Tibial artery (tissue), 4 donors: Measurements from ENCODE around the gene ARHGEF7.

ENCODE experiments used
- DNase-seq, 2 donors: peaks; one replicate each; pipeline ENCODE4 v3.0.0-alpha.2; 2019
- H3K27ac ChIP-seq, 2 donors: fragments of 200-600 bp; sonication (generic) in 1 of 2; 1 replicate in 1 of 2; 2 replicates in 1 of 2; pipeline ENCODE4 v1.5.1; 2018 to 2019; ENCODE audit warnings: mild to moderate bottlenecking in 1 of 2
- H3K27me3 ChIP-seq, 2 donors: fragments of 200-600 bp; sonication (generic) in 1 of 2; one replicate each; pipeline versions ENCODE4 v1.5.1 to v1.6.0; 2016 to 2019
- H3K36me3 ChIP-seq, 3 donors: fragments of 200-600 bp; sonication (generic) in 2 of 3; one replicate each; pipeline ENCODE4 v1.5.1; 2016 to 2019; ENCODE audit warnings: mild to moderate bottlenecking in 2 of 3
- H3K4me1 ChIP-seq, 4 donors: fragments of 200-600 bp; sonication (generic) in 2 of 4; 1 replicate in 3 of 4; 2 replicates in 1 of 4; pipeline ENCODE4 v1.5.1; 2016 to 2019
- H3K4me3 ChIP-seq, 2 donors: fragments of 200-600 bp; sonication (generic) in 1 of 2; 1 replicate in 1 of 2; 2 replicates in 1 of 2; pipeline ENCODE4 v1.5.1; 2018 to 2019; ENCODE audit warnings: mild to moderate bottlenecking in 2 of 2
- H3K9me3 ChIP-seq, 3 donors: fragments of 200-600 bp; sonication (generic) in 1 of 3; one replicate each; pipeline ENCODE4 v1.5.1; 2016 to 2019
- intact Hi-C: fragments of 100-400 bp; cut with DNase I; formaldehyde crosslinking; loops from one replicate; pipeline ENCODE4 v1.15.0; 2023; ENCODE audit warnings: low total_unique reads
- TF ChIP-seq, protein P1 (sequence below), 2 experiments: fragments of 200-600 bp in 1 of 2; fragments of 450-650 bp in 1 of 2; IDR thresholded peaks; one replicate each; pipeline ENCODE4 v1.5.1; 2017 to 2019; ENCODE audit warnings: antibody characterized with exemption in 2 of 2, mild to moderate bottlenecking in 1 of 2, moderate library complexity in 1 of 2

ARHGEF7 gene

GRCh38 chr13:111212517-111212873 is 97.4 kb downstream of the ARHGEF7 start:
- DNase-seq = no peak
- no peak overlapping the region for H3K4me3 ChIP-seq
- H3K4me1 ChIP-seq = peaks cover 0 to 100% (median 66%) of the 10 kb centered on the region in 4 donors

GRCh38 chr13:111213964-111214726 is 99.0 kb downstream of the ARHGEF7 start:
- Histone ChIP-seq H3K36me3 (no peaks in the 10 kb centered on the region), H3K4me1 (peaks cover 0 to 100% (median 69%) of the 10 kb centered on the region in 4 donors), H3K4me3 (no peak overlapping the region), H3K27ac (peak overlapping the region; percentile 44 to 76), H3K27me3 (no peaks in the 10 kb centered on the region), H3K9me3 (no peaks in the 10 kb centered on the region)
- intact Hi-C loops = no loop called here
- DNase-seq = peak in 1 of 2 donors; percentile 34
- TF ChIP-seq, protein P1, sequence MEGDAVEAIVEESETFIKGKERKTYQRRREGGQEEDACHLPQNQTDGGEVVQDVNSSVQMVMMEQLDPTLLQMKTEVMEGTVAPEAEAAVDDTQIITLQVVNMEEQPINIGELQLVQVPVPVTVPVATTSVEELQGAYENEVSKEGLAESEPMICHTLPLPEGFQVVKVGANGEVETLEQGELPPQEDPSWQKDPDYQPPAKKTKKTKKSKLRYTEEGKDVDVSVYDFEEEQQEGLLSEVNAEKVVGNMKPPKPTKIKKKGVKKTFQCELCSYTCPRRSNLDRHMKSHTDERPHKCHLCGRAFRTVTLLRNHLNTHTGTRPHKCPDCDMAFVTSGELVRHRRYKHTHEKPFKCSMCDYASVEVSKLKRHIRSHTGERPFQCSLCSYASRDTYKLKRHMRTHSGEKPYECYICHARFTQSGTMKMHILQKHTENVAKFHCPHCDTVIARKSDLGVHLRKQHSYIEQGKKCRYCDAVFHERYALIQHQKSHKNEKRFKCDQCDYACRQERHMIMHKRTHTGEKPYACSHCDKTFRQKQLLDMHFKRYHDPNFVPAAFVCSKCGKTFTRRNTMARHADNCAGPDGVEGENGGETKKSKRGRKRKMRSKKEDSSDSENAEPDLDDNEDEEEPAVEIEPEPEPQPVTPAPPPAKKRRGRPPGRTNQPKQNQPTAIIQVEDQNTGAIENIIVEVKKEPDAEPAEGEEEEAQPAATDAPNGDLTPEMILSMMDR (IDR thresholded peaks at IDR 0.05) = no peak

More at GRCh38 chr13:111212517-111212873, 97.4 kb downstream of the ARHGEF7 start:
- TF ChIP-seq, protein P1 (IDR thresholded peaks at IDR 0.05) = no peak
- intact Hi-C loops = no loop called here
- H3K9me3 ChIP-seq = no peaks in the 10 kb centered on the region
- peak overlapping the region; percentile 44 to 76 for H3K27ac ChIP-seq
- no peaks in the 10 kb centered on the region for H3K36me3 ChIP-seq
- H3K27me3 ChIP-seq = no peaks in the 10 kb centered on the region

GRCh38 chr13:111215081-111216047 is 100.3 kb downstream of the ARHGEF7 start:
- intact Hi-C loops = loop anchor here (5.0 kb wide), 2 partner anchors 63 to 98 kb away; partner anchors contain the start of gene ARHGEF7
- no peaks in the 10 kb centered on the region for H3K36me3 ChIP-seq
- no peak for DNase-seq
- H3K9me3 ChIP-seq = no peaks in the 10 kb centered on the region
- TF ChIP-seq, protein P1 (IDR thresholded peaks at IDR 0.05) = no peak
- H3K4me3 ChIP-seq = no peak overlapping the region
- peak overlapping the region; percentile 73 to 76 for H3K27ac ChIP-seq
- peaks cover 0 to 98% (median 67%) of the 10 kb centered on the region in 4 donors for H3K4me1 ChIP-seq
- H3K27me3 ChIP-seq = no peaks in the 10 kb centered on the region

DNA sequence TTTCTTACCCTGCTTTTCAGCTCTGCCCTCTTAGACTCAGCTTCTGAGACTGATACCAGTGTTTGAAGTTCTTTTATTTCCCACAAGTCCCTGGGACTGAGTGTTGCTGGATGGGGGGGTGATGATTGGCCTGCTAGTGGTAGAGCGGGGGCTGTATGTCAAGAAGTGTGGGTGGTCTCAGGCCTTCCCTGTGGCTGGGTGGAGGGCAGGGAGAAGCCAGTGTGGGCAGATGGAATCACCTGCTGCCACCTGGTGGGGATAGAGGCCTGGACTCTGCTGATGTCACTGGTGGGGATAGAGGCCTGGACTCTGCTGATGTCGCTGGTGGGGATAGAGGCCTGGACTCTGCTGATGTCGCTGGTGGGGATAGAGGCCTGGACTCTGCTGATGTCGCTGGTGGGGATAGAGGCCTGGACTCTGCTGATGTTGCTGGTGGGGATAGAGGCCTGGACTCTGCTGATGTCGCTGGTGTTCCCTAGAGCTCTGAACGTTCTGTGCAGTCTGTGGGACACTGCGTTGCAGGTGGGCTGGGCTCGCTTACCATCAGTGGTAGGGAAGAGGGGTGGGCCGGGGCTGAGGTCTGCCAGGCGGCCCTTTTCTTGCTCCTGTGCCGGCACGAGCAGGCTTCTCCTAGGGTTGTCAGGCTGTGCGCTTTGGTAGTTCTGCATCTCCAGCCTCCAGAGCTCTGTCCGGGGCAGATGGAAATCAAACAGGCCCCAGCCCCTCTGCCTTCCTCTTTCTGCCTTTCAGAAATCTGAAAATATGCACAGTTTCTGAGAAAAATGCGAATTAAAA is 101.3 kb downstream of the ARHGEF7 start:
- no peak overlapping the region for H3K4me3 ChIP-seq
- intact Hi-C loops = loop anchor here (5.0 kb wide), 2 partner anchors 64 to 99 kb away; partner anchors contain the start of gene ARHGEF7
- peak in 1 of 2 donors; percentile 78 for DNase-seq
- TF ChIP-seq, protein P1 (IDR thresholded peaks at IDR 0.05) = peak; percentile 38 to 45
- H3K36me3 ChIP-seq = no peaks in the 10 kb centered on the region
- no peaks in the 10 kb centered on the region for H3K27me3 ChIP-seq
- H3K4me1 ChIP-seq = peaks cover 0 to 93% (median 62%) of the 10 kb centered on the region in 4 donors
- H3K9me3 ChIP-seq = no peaks in the 10 kb centered on the region
- H3K27ac ChIP-seq = peak overlapping the region; percentile 73 to 76

DNA sequence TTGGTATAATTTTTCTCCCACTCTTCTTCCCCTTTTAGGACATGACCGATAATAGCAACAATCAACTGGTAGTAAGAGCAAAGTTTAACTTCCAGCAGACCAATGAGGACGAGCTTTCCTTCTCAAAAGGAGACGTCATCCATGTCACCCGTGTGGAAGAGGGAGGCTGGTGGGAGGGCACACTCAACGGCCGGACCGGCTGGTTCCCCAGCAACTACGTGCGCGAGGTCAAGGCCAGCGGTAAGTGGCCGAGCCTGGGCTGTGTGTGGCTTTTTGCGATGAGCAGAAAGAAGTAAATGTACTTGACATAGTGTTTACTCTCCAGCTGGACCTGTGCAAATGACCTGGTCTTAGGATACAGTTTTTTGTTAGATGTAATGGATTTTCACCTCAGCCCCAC is 102.5 kb downstream of the ARHGEF7 start:
- intact Hi-C loops = loop anchor here (5.0 kb wide), 2 partner anchors 65 to 100 kb away; partner anchors contain the start of gene ARHGEF7
- Histone ChIP-seq H3K4me1 (peaks cover 0 to 91% (median 55%) of the 10 kb centered on the region in 4 donors), H3K4me3 (no peak overlapping the region), H3K27ac (peak overlapping the region; percentile 73 to 76), H3K9me3 (no peaks in the 10 kb centered on the region), H3K27me3 (no peaks in the 10 kb centered on the region), H3K36me3 (no peaks in the 10 kb centered on the region)
- TF ChIP-seq, protein P1 (IDR thresholded peaks at IDR 0.05) = no peak
- peak in 1 of 2 donors; percentile 88 for DNase-seq
